ENCODE data around the gene FAM107B. TPM values are rescaled to one million over a fixed set of nuclear protein-coding genes. Genes with fewer than 3 reads are reported as not detected.
A peak's percentile ranks its signal among the peaks of the same experiment; 100 is the strongest.

Gene FAM107B
- total RNA-seq, 1 donor from 2014 or later: 50.9 TPM

GRCh38 chr10:14518149-14518548 is 256.5 kb downstream of the FAM107B start:
- Mint-ChIP-seq H3K9me3 (no peaks in the 10 kb centered on the region), H3K27ac (no peak overlapping the region), H3K27me3 (no peaks in the 10 kb centered on the region), H3K36me3 (peaks cover 25% of the 10 kb centered on the region), H3K4me1 (ENCODE audit: unreplicated experiment) (no peaks in the 10 kb centered on the region), H3K4me3 (no peak overlapping the region)
- TF ChIP-seq CTCF (conservative IDR thresholded peaks at IDR 0.05): no peak
- DNase-seq (ENCODE audit: extremely low spot score, unreplicated experiment): no peak

GRCh38 chr10:14513123-14513522 is 261.6 kb downstream of the FAM107B start:
- Mint-ChIP-seq H3K4me1 (ENCODE audit: unreplicated experiment) (no peaks in the 10 kb centered on the region), H3K36me3 (peaks cover 25% of the 10 kb centered on the region), H3K27ac (no peak overlapping the region), H3K9me3 (peaks cover 4% of the 10 kb centered on the region), H3K27me3 (no peaks in the 10 kb centered on the region), H3K4me3 (no peak overlapping the region)
- TF ChIP-seq CTCF (conservative IDR thresholded peaks at IDR 0.05): no peak
- no peak for DNase-seq (ENCODE audit: extremely low spot score, unreplicated experiment)

- H3K27ac Mint-ChIP-seq: no peak overlapping the region
- H3K4me3 Mint-ChIP-seq: no peak overlapping the region
- H3K27me3 Mint-ChIP-seq: no peaks in the 10 kb centered on the region
- no peak for DNase-seq (ENCODE audit: extremely low spot score, unreplicated experiment)
- no peak for TF ChIP-seq CTCF (conservative IDR thresholded peaks at IDR 0.05)
- H3K9me3 Mint-ChIP-seq: peaks cover 4% of the 10 kb centered on the region
- no peaks in the 10 kb centered on the region for H3K4me1 Mint-ChIP-seq (ENCODE audit: unreplicated experiment)
- H3K36me3 Mint-ChIP-seq: peaks cover 22% of the 10 kb centered on the region
These were observed 264.4 kb downstream of the FAM107B start for GRCh38 chr10:14510346-14510745.

GRCh38 chr10:14508725-14509124 is 266.0 kb downstream of the FAM107B start:
- no peaks in the 10 kb centered on the region for H3K4me1 Mint-ChIP-seq (ENCODE audit: unreplicated experiment)
- TF ChIP-seq CTCF (conservative IDR thresholded peaks at IDR 0.05): no peak
- H3K27me3 Mint-ChIP-seq: no peaks in the 10 kb centered on the region
- no peak for DNase-seq (ENCODE audit: extremely low spot score, unreplicated experiment)
- H3K36me3 Mint-ChIP-seq: peaks cover 22% of the 10 kb centered on the region
- H3K4me3 Mint-ChIP-seq: no peak overlapping the region
- H3K9me3 Mint-ChIP-seq: peaks cover 4% of the 10 kb centered on the region
- H3K27ac Mint-ChIP-seq: no peak overlapping the region

GRCh38 chr10:14507781-14508180 is 266.9 kb downstream of the FAM107B start:
- Mint-ChIP-seq H3K9me3 (peaks cover 4% of the 10 kb centered on the region), H3K36me3 (peaks cover 17% of the 10 kb centered on the region), H3K27ac (no peak overlapping the region), H3K27me3 (no peaks in the 10 kb centered on the region), H3K4me3 (no peak overlapping the region), H3K4me1 (ENCODE audit: unreplicated experiment) (no peaks in the 10 kb centered on the region)
- DNase-seq (ENCODE audit: extremely low spot score, unreplicated experiment): no peak
- TF ChIP-seq CTCF (conservative IDR thresholded peaks at IDR 0.05): no peak

GRCh38 chr10:14507176-14507575 is 267.5 kb downstream of the FAM107B start:
- Mint-ChIP-seq H3K27me3 (no peaks in the 10 kb centered on the region), H3K4me3 (peak overlapping the region; percentile 27), H3K27ac (no peak overlapping the region), H3K4me1 (ENCODE audit: unreplicated experiment) (no peaks in the 10 kb centered on the region), H3K9me3 (peaks cover 4% of the 10 kb centered on the region), H3K36me3 (peaks cover 17% of the 10 kb centered on the region)
- TF ChIP-seq CTCF (conservative IDR thresholded peaks at IDR 0.05): no peak
- DNase-seq (ENCODE audit: extremely low spot score, unreplicated experiment): no peak

All from type B pancreatic cell (in vitro differentiated cells).